AG09319 (cell line): ENCODE results near the gene LTN1.

Experiments
- DNase-seq: peaks from one replicate; pipeline ENCODE4 v3.0.0-alpha.2; 2010; ENCODE audit warnings: low read depth; ENCODE audit errors: extremely low read depth
- TF ChIP-seq, protein P1 (sequence below): IDR thresholded peaks from 2 replicates; pipeline ENCODE4 v1.5.1; 2011; ENCODE audit warnings: low read depth, mild to moderate bottlenecking, inconsistent platforms, low read length, moderate library complexity

The LTN1 gene

DNA sequence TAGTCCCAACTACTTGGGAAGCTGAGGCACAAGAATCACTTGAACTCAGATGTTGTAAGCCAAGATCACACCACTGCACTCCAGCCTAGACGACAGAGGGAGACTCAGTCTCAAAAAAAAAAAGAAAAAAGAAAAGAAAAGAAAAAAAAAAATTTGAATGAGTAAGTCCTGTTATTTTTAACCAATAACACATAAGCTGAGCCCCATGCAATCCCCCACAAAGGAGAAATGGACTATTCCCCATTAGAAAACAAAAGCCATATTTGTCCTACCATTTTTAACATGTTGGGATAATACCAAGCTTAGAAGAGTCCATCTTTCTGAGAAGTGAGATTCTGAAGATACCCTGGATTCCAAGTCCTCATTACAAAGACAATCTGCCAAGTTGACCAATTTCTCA is 32.4 kb downstream of the LTN1 start:
- TF ChIP-seq, protein P1, sequence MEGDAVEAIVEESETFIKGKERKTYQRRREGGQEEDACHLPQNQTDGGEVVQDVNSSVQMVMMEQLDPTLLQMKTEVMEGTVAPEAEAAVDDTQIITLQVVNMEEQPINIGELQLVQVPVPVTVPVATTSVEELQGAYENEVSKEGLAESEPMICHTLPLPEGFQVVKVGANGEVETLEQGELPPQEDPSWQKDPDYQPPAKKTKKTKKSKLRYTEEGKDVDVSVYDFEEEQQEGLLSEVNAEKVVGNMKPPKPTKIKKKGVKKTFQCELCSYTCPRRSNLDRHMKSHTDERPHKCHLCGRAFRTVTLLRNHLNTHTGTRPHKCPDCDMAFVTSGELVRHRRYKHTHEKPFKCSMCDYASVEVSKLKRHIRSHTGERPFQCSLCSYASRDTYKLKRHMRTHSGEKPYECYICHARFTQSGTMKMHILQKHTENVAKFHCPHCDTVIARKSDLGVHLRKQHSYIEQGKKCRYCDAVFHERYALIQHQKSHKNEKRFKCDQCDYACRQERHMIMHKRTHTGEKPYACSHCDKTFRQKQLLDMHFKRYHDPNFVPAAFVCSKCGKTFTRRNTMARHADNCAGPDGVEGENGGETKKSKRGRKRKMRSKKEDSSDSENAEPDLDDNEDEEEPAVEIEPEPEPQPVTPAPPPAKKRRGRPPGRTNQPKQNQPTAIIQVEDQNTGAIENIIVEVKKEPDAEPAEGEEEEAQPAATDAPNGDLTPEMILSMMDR, result no peak
- no peak for DNase-seq

DNA sequence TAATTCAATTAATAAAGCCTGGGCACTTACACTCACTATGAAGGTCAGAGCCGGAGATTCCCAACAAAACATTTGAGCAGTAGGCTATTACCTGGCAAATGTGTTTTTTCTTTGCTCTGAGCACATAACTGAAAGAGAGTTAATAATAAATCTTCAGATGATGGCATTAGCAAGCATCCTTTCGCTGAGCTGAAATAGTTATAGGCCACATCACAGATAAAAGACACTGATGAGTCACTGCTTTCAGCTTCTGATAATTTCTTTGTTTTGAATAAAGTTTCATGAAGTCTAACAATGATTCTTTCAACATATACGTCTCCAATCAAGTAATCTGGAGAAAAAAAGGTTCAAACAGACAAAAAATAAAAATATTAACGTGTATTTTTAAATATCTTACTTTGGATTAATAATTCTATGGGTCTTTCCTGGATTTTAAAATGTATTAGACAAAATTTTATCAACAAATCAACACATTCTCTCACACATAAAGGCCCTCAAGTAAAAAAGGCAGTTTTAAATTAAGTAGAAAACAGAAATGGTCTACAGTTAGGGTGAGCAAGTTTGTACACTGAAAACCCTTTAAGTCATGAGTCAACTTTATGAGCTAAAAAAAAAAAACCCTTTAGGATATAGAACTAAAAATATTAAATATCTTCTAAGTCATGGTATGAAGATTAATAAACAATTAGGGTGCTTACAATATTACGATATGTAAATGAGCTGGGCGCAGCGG is 33.1 kb downstream of the LTN1 start:
- DNase-seq, result no peak

DNA sequence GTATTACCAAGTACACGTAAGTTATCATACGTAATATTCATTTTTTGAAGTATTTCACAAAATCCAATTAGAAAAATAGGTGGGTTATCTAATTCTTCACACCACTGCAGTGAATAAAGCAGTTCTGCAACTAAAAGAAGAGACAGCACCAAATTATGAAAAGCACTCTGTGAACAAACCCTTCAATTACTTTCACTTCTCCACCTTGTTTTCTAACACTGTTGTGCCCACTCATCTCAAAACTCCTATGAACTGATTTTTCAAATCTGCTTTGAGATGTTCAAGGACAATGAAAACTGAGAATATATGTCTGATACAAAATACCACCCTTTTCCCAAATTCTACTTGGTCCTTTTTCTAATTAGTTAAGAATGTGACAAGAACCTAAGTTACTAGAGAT is 39.4 kb downstream of the LTN1 start:
- DNase-seq, result no peak
- TF ChIP-seq, protein P1, result no peak

More for the DNA sequence above, 33.1 kb downstream of the LTN1 start:
- TF ChIP-seq, protein P1, result no peak

DNA sequence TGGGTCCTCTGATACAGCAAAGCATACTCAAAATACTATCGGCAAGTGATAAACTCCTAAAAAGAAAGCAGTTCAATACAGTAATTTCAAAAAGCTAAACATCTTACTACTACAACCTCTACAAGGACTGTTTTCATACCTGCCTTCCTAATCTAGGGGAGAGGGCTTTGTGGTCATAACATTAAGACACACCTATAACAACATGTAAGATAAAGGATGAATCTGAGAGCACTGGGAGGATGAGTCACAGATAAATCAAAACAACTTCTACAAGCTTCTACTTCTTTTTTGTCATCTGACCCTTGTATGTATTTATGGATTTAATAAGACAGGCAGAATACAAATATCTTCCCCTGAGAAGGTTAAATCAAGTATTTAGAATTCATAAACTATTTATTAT is 40.0 kb downstream of the LTN1 start:
- TF ChIP-seq, protein P1, result no peak
- DNase-seq, result no peak

DNA sequence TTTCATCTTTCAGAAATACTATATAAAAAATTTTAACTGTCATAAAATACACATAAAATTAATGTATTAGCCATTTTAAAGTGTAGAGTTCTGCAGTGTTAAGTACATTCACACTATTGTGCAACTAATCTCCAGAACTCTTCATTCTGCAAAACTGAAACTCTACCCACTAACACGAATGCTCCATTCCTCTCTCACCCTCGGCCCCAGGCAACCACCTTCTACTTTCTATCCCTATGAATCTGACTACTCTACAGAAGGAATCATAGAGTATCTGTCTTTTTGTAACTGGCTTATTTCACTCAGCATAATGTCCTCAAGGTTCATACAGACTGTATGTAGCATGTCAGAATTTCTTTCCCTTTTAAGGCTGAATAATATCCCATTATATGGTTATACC is 43.4 kb downstream of the LTN1 start:
- TF ChIP-seq, protein P1, result no peak
- DNase-seq, result no peak

DNA sequence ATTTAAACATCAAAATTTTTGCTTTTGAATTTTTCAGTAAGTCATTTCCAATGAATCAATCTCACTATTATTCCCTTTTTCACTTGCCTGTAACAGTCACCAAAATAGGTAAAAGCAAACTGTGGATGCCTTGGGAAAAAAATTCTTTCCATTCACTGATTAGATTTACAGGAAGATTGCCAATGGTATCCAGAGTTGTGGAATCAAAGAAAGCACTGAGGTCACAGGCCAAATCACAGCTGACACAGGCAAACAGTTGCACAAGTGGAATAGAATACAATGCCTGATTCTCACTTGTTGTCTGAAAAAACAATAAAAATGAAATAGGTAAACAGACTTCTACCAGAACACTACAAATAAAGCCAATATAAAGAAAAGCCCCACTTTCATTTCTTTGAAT is 48.4 kb downstream of the LTN1 start:
- TF ChIP-seq, protein P1, result no peak
- no peak for DNase-seq

DNA sequence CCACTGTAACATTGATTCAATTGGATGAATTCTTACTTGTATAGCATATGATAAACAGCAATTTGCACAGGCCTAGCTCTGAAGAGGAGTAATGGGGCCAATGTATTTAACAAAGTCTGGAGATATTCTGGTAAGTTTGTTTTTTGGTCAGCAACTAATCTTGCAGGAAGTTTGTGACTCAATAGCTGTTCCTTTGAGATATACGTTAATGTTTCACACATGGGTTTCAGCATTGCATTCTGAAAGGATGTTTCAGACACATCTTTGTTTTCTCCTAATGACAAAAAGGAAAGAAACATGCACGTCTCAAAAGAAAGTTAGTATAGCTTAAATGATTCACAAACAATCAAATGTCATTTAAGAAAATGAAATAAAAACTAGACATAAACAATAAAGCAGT is 49.0 kb downstream of the LTN1 start:
- no peak for DNase-seq
- TF ChIP-seq, protein P1, result no peak
